ENCODE data around the gene SLC12A8. TPM values are rescaled to one million over a fixed set of nuclear protein-coding genes. Genes with fewer than 3 reads are reported as not detected.

The SLC12A8 gene
- total RNA-seq, 1 donor from 2014 or later: 0.58 TPM

DNA sequence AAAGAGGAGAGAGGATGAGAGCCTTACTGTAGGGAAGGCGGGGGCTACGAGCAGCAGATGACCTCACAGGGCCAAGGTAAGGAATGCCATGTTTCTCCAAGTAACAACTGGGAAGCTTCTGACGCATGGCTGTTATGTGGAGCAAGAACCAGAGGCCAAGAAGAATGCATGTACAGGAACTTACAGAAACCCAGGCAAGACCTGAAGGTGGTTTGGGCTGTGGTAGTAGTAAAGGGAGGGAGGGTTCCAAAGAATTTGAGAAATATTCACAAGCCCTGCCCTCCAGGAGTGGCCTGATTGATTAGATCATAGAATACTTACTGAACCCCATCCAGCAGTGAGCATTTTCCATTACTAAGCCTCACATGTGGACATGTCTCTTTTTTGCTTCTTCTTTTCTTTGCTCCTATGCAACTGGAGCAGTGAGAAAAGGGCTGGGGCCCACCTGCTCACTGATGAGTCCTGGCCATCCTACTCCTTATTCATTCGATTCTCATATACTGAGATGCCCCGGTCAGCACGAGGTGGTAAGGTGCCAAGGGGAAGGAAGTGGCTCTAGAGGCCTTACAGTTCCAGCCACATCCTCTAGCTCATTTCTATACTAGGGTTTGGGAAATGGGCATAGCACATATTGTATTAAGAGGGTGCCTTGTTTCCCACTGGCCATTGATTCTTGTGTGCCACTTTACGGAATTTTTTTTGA lies 8.3 kb upstream of the SLC12A8 start:
- no peak overlapping the region for H3K27ac Mint-ChIP-seq
- DNase-seq: no peak
- ChIA-PET POLR2A (no interaction called here), CTCF (no interaction called here)
- intact Hi-C loops (cut with micrococcal nuclease): no loop called here
- no peak for ATAC-seq (ENCODE audit: low read depth)
- no peaks in the 10 kb centered on the region for H3K4me1 Mint-ChIP-seq
- no peak overlapping the region for H3K4me3 Mint-ChIP-seq
- no peaks in the 10 kb centered on the region for H3K36me3 Mint-ChIP-seq (ENCODE audit: low read depth)
- no peaks in the 10 kb centered on the region for H3K27me3 Mint-ChIP-seq
- TF ChIP-seq, protein P1, sequence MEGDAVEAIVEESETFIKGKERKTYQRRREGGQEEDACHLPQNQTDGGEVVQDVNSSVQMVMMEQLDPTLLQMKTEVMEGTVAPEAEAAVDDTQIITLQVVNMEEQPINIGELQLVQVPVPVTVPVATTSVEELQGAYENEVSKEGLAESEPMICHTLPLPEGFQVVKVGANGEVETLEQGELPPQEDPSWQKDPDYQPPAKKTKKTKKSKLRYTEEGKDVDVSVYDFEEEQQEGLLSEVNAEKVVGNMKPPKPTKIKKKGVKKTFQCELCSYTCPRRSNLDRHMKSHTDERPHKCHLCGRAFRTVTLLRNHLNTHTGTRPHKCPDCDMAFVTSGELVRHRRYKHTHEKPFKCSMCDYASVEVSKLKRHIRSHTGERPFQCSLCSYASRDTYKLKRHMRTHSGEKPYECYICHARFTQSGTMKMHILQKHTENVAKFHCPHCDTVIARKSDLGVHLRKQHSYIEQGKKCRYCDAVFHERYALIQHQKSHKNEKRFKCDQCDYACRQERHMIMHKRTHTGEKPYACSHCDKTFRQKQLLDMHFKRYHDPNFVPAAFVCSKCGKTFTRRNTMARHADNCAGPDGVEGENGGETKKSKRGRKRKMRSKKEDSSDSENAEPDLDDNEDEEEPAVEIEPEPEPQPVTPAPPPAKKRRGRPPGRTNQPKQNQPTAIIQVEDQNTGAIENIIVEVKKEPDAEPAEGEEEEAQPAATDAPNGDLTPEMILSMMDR (IDR thresholded peaks at IDR 0.05): no peak
- H3K9me3 Mint-ChIP-seq: no peaks in the 10 kb centered on the region

DNA sequence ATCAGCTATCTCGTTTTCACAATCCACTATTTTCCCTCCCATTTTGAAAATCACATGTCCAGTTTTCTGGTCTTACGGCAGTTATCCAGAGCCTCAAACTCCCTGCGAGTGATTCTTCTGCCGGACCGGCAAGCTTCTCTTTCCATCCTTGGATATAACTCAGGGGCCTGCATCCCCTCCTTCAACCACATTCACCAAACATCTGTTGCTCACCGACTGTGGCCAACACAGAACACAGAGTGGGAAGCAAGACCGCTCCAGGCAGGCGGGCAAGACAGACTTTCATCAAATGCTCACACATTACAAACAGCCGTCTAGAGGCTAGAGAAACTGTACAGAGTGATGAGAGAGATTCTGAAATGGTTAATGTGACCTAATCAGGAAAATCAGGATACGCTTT lies 7.6 kb upstream of the SLC12A8 start:
- DNase-seq: no peak
- TF ChIP-seq, protein P1 (IDR thresholded peaks at IDR 0.05): no peak
- ATAC-seq (ENCODE audit: low read depth): no peak
- Mint-ChIP-seq H3K9me3 (no peaks in the 10 kb centered on the region), H3K36me3 (ENCODE audit: low read depth) (no peaks in the 10 kb centered on the region), H3K27ac (no peak overlapping the region), H3K27me3 (no peaks in the 10 kb centered on the region), H3K4me1 (no peaks in the 10 kb centered on the region), H3K4me3 (no peak overlapping the region)
- intact Hi-C loops (cut with micrococcal nuclease): no loop called here
- CTCF ChIA-PET: no interaction called here
- POLR2A ChIA-PET: no interaction called here

DNA sequence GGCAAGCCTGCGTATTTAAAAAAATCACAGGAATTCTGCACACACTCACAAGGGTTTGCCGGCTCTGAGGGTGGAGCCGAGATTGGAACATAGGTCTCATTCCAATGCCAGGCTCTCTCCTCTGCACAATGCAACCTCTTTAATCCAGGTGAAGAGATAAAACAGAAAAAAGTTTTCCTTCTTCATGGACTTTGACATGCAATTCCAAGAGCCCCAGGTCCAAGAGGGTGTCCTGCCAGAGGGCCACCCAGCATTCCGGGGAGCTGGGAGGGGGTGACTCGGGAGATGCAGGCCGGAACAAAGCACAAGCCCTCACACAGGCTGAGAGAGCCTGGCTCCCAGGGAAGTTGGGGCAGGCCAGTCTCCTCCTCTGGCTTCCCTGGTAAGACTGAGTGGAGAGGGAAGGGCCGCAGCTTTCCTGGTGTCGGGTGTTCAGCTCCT lies 6.7 kb upstream of the SLC12A8 start:
- Mint-ChIP-seq H3K4me1 (peaks cover 6% of the 10 kb centered on the region), H3K4me3 (no peak overlapping the region), H3K27me3 (peaks cover 6% of the 10 kb centered on the region), H3K9me3 (no peaks in the 10 kb centered on the region), H3K27ac (no peak overlapping the region), H3K36me3 (ENCODE audit: low read depth) (no peaks in the 10 kb centered on the region)
- CTCF ChIA-PET: no interaction called here
- DNase-seq (no peak), ATAC-seq (ENCODE audit: low read depth) (no peak)
- TF ChIP-seq, protein P1 (IDR thresholded peaks at IDR 0.05): no peak
- intact Hi-C loops (cut with micrococcal nuclease): no loop called here
- POLR2A ChIA-PET: no interaction called here

DNA sequence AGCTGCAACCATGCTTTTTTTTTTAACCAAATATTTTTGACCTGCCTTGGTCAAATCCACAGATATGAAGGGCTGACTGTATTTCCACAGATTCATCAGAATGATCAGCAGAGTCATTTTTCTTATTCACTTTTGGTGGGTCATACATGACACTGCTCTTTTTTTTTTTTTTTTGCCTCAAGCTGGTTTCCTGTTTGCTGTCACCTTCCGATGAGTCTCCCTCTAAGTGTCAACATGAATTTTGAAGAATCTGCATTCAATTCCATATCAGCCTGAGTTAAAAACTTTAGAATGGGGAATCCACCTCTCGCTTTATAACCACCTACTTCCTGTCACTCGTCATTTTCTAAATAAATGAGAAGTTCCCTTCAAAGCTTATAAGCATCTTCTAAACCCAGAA lies 2.2 kb upstream of the SLC12A8 start:
- intact Hi-C loops (cut with micrococcal nuclease): loop anchor here (5.0 kb wide), 1 partner anchor 157 kb away; the partner anchor contains the start of gene HEG1
- no peak overlapping the region for H3K27ac Mint-ChIP-seq
- CTCF ChIA-PET: no interaction called here
- ATAC-seq (ENCODE audit: low read depth): no peak
- no peak overlapping the region for H3K4me3 Mint-ChIP-seq
- H3K27me3 Mint-ChIP-seq: peaks cover 29% of the 10 kb centered on the region
- peaks cover 9% of the 10 kb centered on the region for H3K4me1 Mint-ChIP-seq
- DNase-seq: no peak
- TF ChIP-seq, protein P1 (IDR thresholded peaks at IDR 0.05): no peak
- POLR2A ChIA-PET: no interaction called here
- no peaks in the 10 kb centered on the region for H3K36me3 Mint-ChIP-seq (ENCODE audit: low read depth)
- H3K9me3 Mint-ChIP-seq: no peaks in the 10 kb centered on the region

DNA sequence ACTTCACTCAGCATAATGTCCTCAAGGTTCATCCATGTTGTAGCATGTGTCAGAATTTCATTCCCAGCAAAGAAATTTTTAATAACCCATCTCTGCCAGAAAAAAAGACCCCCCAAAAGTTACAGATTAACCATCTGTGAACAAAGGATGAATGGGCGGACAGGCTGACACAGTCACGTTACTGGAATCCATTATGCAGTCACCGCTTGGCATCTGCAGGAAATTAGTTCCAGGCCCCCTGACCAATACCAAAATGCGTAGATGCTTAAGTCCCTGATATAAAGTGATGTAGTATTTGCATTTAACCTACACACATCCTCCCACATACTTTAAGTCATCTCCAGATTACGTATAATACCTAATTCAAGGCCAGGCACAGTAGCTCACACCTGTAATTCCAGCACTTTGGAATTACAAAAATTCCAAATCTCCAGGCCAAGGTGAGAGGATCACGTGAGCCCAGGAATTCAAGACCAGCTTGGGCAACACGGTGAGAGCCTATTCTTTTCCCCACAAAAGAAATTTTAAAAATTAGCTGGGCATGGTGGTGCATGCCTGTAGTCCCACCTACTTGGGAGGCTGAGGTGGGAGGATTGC lies 1.5 kb upstream of the SLC12A8 start:
- Mint-ChIP-seq H3K4me3 (no peak overlapping the region), H3K27ac (no peak overlapping the region), H3K4me1 (peaks cover 9% of the 10 kb centered on the region), H3K36me3 (ENCODE audit: low read depth) (no peaks in the 10 kb centered on the region), H3K27me3 (peaks cover 33% of the 10 kb centered on the region), H3K9me3 (no peaks in the 10 kb centered on the region)
- DNase-seq (no peak), ATAC-seq (ENCODE audit: low read depth) (no peak)
- intact Hi-C loops (cut with micrococcal nuclease): loop anchor here (5.0 kb wide), 1 partner anchor 157 kb away; the partner anchor contains the start of gene HEG1
- POLR2A ChIA-PET: no interaction called here
- TF ChIP-seq, protein P1 (IDR thresholded peaks at IDR 0.05): no peak
- CTCF ChIA-PET: no interaction called here
